HEK293T (cell line): ENCODE results near the gene CSF3R.

Source experiments
- CTCF ChIA-PET: fragments of 350-600 bp; formaldehyde crosslinking; extraction: SDS; loops from one replicate; lab custom pipeline; 2021; ENCODE audit warnings: antibody characterized with exemption, inconsistent platforms; lab: Yijun Ruan, JAX
- POLR2A ChIA-PET: fragments of 350-600 bp; formaldehyde crosslinking; extraction: SDS; loops from one replicate; lab custom pipeline; 2020; ENCODE audit warnings: antibody characterized with exemption, inconsistent platforms; lab: Yijun Ruan, JAX
- DNase-seq: peaks from one replicate; pipeline ENCODE4 v3.0.0; 2012; ENCODE audit warnings: mixed read lengths; ENCODE audit errors: extremely low spot score
- ARNT ChIP-seq: fragments of 450-650 bp; IDR thresholded peaks from 2 replicates; pipeline ENCODE4 v1.6.1; 2017; ENCODE audit warnings: mild to moderate bottlenecking
- BHLHE40 ChIP-seq: fragments of 450-650 bp; IDR thresholded peaks from 2 replicates; pipeline ENCODE4 v1.6.1; 2016; ENCODE audit warnings: mild to moderate bottlenecking, moderate library complexity, borderline replicate concordance
- CTBP1 ChIP-seq: fragments of 450-650 bp; IDR thresholded peaks from 2 replicates; pipeline ENCODE4 v1.6.1; 2016; ENCODE audit warnings: borderline replicate concordance
- ELF4 ChIP-seq: fragments of 450-650 bp; IDR thresholded peaks from 2 replicates; pipeline ENCODE4 v1.6.1; 2017; ENCODE audit warnings: antibody characterized with exemption
- FOXA1 ChIP-seq: fragments of 450-650 bp; IDR thresholded peaks from 2 replicates; pipeline ENCODE4 v1.6.1; 2016; ENCODE audit warnings: mild to moderate bottlenecking
- FOXK2 ChIP-seq: fragments of 450-650 bp; IDR thresholded peaks from 2 replicates; pipeline ENCODE4 v1.6.1; 2016; ENCODE audit warnings: mild to moderate bottlenecking
- FOXM1 ChIP-seq: fragments of 450-650 bp; IDR thresholded peaks from 2 replicates; pipeline ENCODE4 v1.6.1; 2017; ENCODE audit warnings: mild to moderate bottlenecking, borderline replicate concordance
- HDGF ChIP-seq: fragments of 450-650 bp; IDR thresholded peaks from 2 replicates; pipeline ENCODE4 v1.6.1; 2017; ENCODE audit warnings: antibody characterized with exemption, borderline replicate concordance
- L3MBTL2 ChIP-seq: fragments of 450-650 bp; conservative IDR thresholded peaks from 2 replicates; pipeline ENCODE4 v1.6.1; 2016; ENCODE audit warnings: mild to moderate bottlenecking
- LEF1 ChIP-seq: fragments of 450-650 bp; IDR thresholded peaks from 2 replicates; pipeline ENCODE4 v1.6.1; 2017; ENCODE audit warnings: mild to moderate bottlenecking, borderline replicate concordance
- NFRKB ChIP-seq: fragments of 450-650 bp; IDR thresholded peaks from 2 replicates; pipeline ENCODE4 v1.6.1; 2016; ENCODE audit warnings: mild to moderate bottlenecking, moderate library complexity
- PKNOX1 ChIP-seq: fragments of 450-650 bp; IDR thresholded peaks from 2 replicates; pipeline ENCODE4 v1.6.1; 2016
- SP1 ChIP-seq: fragments of 450-650 bp; IDR thresholded peaks from 2 replicates; pipeline ENCODE4 v1.6.1; 2017
- SUZ12 ChIP-seq: fragments of 450-650 bp; IDR thresholded peaks from 2 replicates; pipeline ENCODE4 v1.6.1; 2016; ENCODE audit warnings: mild to moderate bottlenecking
- TARDBP ChIP-seq: fragments of 450-650 bp; IDR thresholded peaks from 2 replicates; pipeline ENCODE4 v1.6.1; 2016
- ZNF384 ChIP-seq: fragments of 450-650 bp; IDR thresholded peaks from 2 replicates; pipeline ENCODE4 v1.6.1; 2016

The CSF3R gene

GRCh38 chr1:36510418-36510817 is 27.7 kb upstream of the CSF3R start:
- CTCF ChIA-PET, result interaction anchor here (0.6 kb wide), 1 partner anchor 509 kb away, joined by 3 read pairs; no protein-coding TSS in a partner anchor
- TF ChIP-seq ELF4, result no peak
- TF ChIP-seq HDGF, result no peak
- TF ChIP-seq FOXA1, result no peak
- TF ChIP-seq PKNOX1, result no peak
- TF ChIP-seq FOXK2, result no peak
- TF ChIP-seq SUZ12, result no peak
- TF ChIP-seq ARNT, result no peak
- TF ChIP-seq SP1, result no peak
- no peak for DNase-seq
- POLR2A ChIA-PET, result no interaction called here

GRCh38 chr1:36508257-36508656 is 25.5 kb upstream of the CSF3R start:
- DNase-seq, result no peak
- ChIA-PET POLR2A (no interaction called here), CTCF (interaction anchor here (0.7 kb wide), 1 partner anchor 262 kb away, joined by 4 read pairs; no protein-coding TSS in a partner anchor)
- TF ChIP-seq FOXM1 (no peak), NFRKB (no peak), SUZ12 (no peak), ZNF384 (no peak), ARNT (no peak), LEF1 (no peak), CTBP1 (no peak), FOXK2 (no peak), TARDBP (no peak), L3MBTL2 (no peak), BHLHE40 (no peak), SP1 (no peak), HDGF (no peak), FOXA1 (no peak), PKNOX1 (no peak), ELF4 (no peak)

- no peak for DNase-seq
- ChIA-PET POLR2A (interaction anchor here (0.9 to 1.4 kb wide), 2 partner anchors 42 to 120 kb away, joined by 3 to 5 read pairs; partner anchors contain the start of gene MRPS15), CTCF (interaction anchor here (1.8 kb wide), 1 partner anchor 10 kb away, joined by 12 read pairs; no protein-coding TSS in a partner anchor)
- TF ChIP-seq HDGF (no peak), NFRKB (no peak), TARDBP (no peak), ZNF384 (no peak), FOXM1 (no peak), SP1 (no peak), SUZ12 (no peak), BHLHE40 (no peak)
Measured at GRCh38 chr1:36506276-36506920, 23.7 kb upstream of the CSF3R start.

GRCh38 chr1:36503733-36504132 is 21.0 kb upstream of the CSF3R start:
- ChIA-PET POLR2A (no interaction called here), CTCF (interaction anchor here (1.2 kb wide), 1 partner anchor 12 kb away, joined by 4 read pairs; no protein-coding TSS in a partner anchor)
- DNase-seq, result no peak
- TF ChIP-seq FOXK2 (no peak), ARNT (no peak), L3MBTL2 (no peak), CTBP1 (no peak), LEF1 (no peak), NFRKB (no peak), PKNOX1 (no peak), ZNF384 (no peak), FOXM1 (no peak), SP1 (no peak), BHLHE40 (no peak), SUZ12 (no peak)

- ChIA-PET POLR2A (no interaction called here), CTCF (interaction anchor here (1.2 kb wide), 1 partner anchor 13 kb away, joined by 4 read pairs; no protein-coding TSS in a partner anchor)
- DNase-seq, result no peak
- TF ChIP-seq PKNOX1 (no peak), SUZ12 (no peak), ZNF384 (no peak), HDGF (no peak), ELF4 (no peak), L3MBTL2 (no peak), CTBP1 (no peak), ARNT (no peak), FOXM1 (no peak), FOXK2 (no peak), BHLHE40 (no peak), LEF1 (no peak), SP1 (no peak), TARDBP (no peak)
Measured at GRCh38 chr1:36503159-36503558, 20.4 kb upstream of the CSF3R start.
